OCI-LY1 (cell line): Measurements from ENCODE around the gene CNTN2.

Source experiments
- H2AFZ ChIP-seq: fragments of 200-600 bp; sonication (generic), shearing (Covaris generic); 2 replicates; pipeline ENCODE4 v1.6.0; 2014; ENCODE audit warnings: antibody characterized with exemption, mild to moderate bottlenecking, low read length
- H3F3A ChIP-seq: fragments of 200-600 bp; sonication (generic), shearing (Covaris generic); 2 replicates; pipeline ENCODE4 v1.6.0; 2014; ENCODE audit warnings: mild to moderate bottlenecking, antibody characterized with exemption, low read length, moderate library complexity; ENCODE audit not compliant: insufficient read depth
- H3K27ac ChIP-seq: fragments of 200-600 bp; sonication (generic); 2 replicates; pipeline ENCODE4 v1.5.1; 2014; ENCODE audit warnings: low read length, mixed run types, mild to moderate bottlenecking, low read depth; ENCODE audit not compliant: poor library complexity, severe bottlenecking
- H3K27me3 ChIP-seq: fragments of 200-600 bp; sonication (generic); 2 replicates; pipeline ENCODE4 v1.6.0; 2014; ENCODE audit warnings: antibody characterized with exemption, mild to moderate bottlenecking, low read length, moderate library complexity; ENCODE audit not compliant: insufficient read depth
- H3K36me3 ChIP-seq: fragments of 200-600 bp; sonication (generic); 2 replicates; pipeline ENCODE4 v1.6.1; 2014; ENCODE audit warnings: mild to moderate bottlenecking, antibody characterized with exemption, low read length, moderate library complexity, mixed read lengths; ENCODE audit not compliant: insufficient read depth
- H3K4me1 ChIP-seq: fragments of 200-600 bp; sonication (generic); 2 replicates; pipeline ENCODE4 v1.5.1; 2014; ENCODE audit warnings: mild to moderate bottlenecking, low read length, moderate library complexity; ENCODE audit not compliant: insufficient read depth, severe bottlenecking
- H3K4me2 ChIP-seq: fragments of 200-600 bp; sonication (generic), shearing (Covaris generic); 2 replicates; pipeline ENCODE4 v1.6.1; 2014; ENCODE audit warnings: low read length
- H3K4me3 ChIP-seq: fragments of 200-600 bp; sonication (generic); 2 replicates; pipeline ENCODE4 v1.5.1; 2014; ENCODE audit warnings: low read length, low read depth, mild to moderate bottlenecking, mixed read lengths; ENCODE audit not compliant: poor library complexity, severe bottlenecking
- H3K79me2 ChIP-seq: fragments of 200-600 bp; shearing (Covaris generic); 2 replicates; pipeline ENCODE4 v1.6.1; 2016; ENCODE audit warnings: mixed run types, low read length, mixed read lengths; ENCODE audit not compliant: insufficient read depth
- H3K9ac ChIP-seq: fragments of 200-600 bp; sonication (generic), shearing (Covaris generic); 2 replicates; pipeline ENCODE4 v1.6.1; 2014; ENCODE audit warnings: mild to moderate bottlenecking, low read length, mixed read lengths
- H3K9me2 ChIP-seq: fragments of 200-600 bp; sonication (generic), shearing (Covaris generic); 2 replicates; pipeline ENCODE4 v1.6.1; 2014; ENCODE audit warnings: low read depth, mild to moderate bottlenecking, low read length, mixed read lengths
- H3K9me3 ChIP-seq: fragments of 200-600 bp; shearing (Covaris generic); 2 replicates; pipeline ENCODE4 v1.6.1; 2014; ENCODE audit warnings: low read length, mixed read lengths
- H4K20me1 ChIP-seq: fragments of 200-600 bp; sonication (generic), shearing (Covaris generic); 2 replicates; pipeline ENCODE4 v1.6.0; 2016; ENCODE audit warnings: mild to moderate bottlenecking, low read length; ENCODE audit not compliant: insufficient read depth
- CTCF ChIP-seq: fragments of 200-600 bp; sonication (generic), shearing (Covaris generic); IDR thresholded peaks from 2 replicates; pipeline ENCODE4 v1.5.1; 2017; ENCODE audit warnings: mild to moderate bottlenecking, antibody characterized with exemption, low read length, moderate library complexity, mixed read lengths
- EZH2 ChIP-seq: fragments of 200-600 bp; sonication (generic), shearing (Covaris generic); IDR thresholded peaks from 2 replicates; pipeline ENCODE4 v1.8.0; 2017; ENCODE audit warnings: borderline replicate concordance, mixed run types, mild to moderate bottlenecking, antibody characterized with exemption, low read length, moderate library complexity, mixed read lengths

The CNTN2 gene

DNA sequence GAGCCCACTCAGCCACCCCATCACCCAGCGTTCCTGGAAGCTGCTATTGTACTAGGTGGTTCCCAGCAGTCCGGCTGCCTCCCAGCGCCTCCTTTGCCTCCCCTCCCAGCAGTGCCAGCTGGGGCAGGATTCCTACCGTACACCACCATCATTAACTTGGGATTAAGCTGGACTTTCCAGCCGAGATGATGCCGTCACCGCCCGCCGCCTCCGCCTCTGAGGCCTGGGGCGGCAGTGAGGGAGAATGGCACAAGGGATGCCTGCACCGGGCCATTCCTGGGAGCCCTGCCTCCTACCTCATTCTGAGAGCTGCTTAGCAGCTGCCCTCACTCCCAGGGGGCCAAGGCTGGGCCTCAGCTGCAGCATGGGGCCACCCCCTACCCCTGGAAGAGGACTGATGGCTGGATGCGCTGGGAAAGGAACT is 13.2 kb downstream of the CNTN2 start:
- H3K27me3 ChIP-seq: peaks cover 7% of the 10 kb centered on the region; the same call in 1 of the 2 replicates
- H3K9me2 ChIP-seq: no peaks in the 10 kb centered on the region
- H3K79me2 ChIP-seq: no peaks in the 10 kb centered on the region
- no peaks in the 10 kb centered on the region for H3K4me1 ChIP-seq
- H3K4me3 ChIP-seq: no peak overlapping the region
- no peak overlapping the region for H3K27ac ChIP-seq
- no peaks in the 10 kb centered on the region for H3K36me3 ChIP-seq
- no peaks in the 10 kb centered on the region for H3F3A ChIP-seq
- no peaks in the 10 kb centered on the region for H4K20me1 ChIP-seq
- TF ChIP-seq CTCF (no peak), EZH2 (no peak)
- no peak overlapping the region for H2AFZ ChIP-seq
- no peak overlapping the region for H3K9ac ChIP-seq
- H3K9me3 ChIP-seq: no peaks in the 10 kb centered on the region
- H3K4me2 ChIP-seq: no peak overlapping the region

- H4K20me1 ChIP-seq: no peaks in the 10 kb centered on the region
- H3K4me3 ChIP-seq: no peak overlapping the region
- no peak overlapping the region for H3K9ac ChIP-seq
- H3K27ac ChIP-seq: no peak overlapping the region
- peaks cover 7% of the 10 kb centered on the region; the same call in 1 of the 2 replicates for H3K27me3 ChIP-seq
- H3K9me2 ChIP-seq: no peaks in the 10 kb centered on the region
- H3K36me3 ChIP-seq: no peaks in the 10 kb centered on the region
- H3F3A ChIP-seq: no peaks in the 10 kb centered on the region
- H3K4me1 ChIP-seq: no peaks in the 10 kb centered on the region
- no peak overlapping the region for H2AFZ ChIP-seq
- no peak overlapping the region for H3K4me2 ChIP-seq
- H3K9me3 ChIP-seq: no peaks in the 10 kb centered on the region
- no peaks in the 10 kb centered on the region for H3K79me2 ChIP-seq
- TF ChIP-seq EZH2 (no peak), CTCF (no peak)
Measured at GRCh38 chr1:205056956-205057568, 14.1 kb downstream of the CNTN2 start.

DNA sequence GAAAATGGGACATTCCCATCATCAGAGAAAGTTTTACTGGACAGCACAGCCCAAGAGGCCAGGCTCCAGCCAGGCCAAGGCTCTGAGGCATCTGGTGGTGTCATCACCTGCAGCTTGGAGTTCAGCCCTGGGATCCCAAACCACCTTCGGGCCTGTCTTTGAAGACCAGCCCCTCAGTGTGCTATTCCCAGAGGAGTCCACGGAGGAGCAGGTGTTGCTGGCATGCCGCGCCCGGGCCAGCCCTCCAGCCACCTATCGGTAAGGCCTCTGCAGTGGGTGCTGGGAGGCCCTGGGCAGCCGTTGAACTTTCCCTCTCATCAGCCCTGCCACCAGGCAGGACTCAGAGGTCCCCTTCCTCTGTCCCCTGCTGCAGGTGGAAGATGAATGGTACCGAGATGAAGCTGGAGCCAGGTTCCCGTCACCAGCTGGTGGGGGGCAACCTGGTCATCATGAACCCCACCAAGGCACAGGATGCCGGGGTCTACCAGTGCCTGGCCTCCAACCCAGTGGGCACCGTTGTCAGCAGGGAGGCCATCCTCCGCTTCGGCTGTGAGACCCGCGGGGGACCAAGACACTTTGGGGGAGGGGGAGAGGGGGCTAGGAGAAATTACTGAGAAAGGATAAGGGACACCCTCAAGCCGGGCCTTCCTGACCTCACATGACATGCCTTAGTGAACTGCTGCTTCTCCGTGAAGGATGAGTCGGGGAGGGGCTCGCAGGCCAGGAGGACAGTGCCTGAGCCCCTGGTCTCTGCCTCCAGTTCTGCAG is 15.0 kb downstream of the CNTN2 start:
- H3K27me3 ChIP-seq: peaks cover 7% of the 10 kb centered on the region; the same call in 1 of the 2 replicates
- H3K9me3 ChIP-seq: no peaks in the 10 kb centered on the region
- H3K79me2 ChIP-seq: no peaks in the 10 kb centered on the region
- H3K4me3 ChIP-seq: no peak overlapping the region
- no peak overlapping the region for H3K4me2 ChIP-seq
- no peaks in the 10 kb centered on the region for H4K20me1 ChIP-seq
- no peak for TF ChIP-seq EZH2
- TF ChIP-seq CTCF: no peak
- no peaks in the 10 kb centered on the region for H3F3A ChIP-seq
- H3K36me3 ChIP-seq: no peaks in the 10 kb centered on the region
- no peak overlapping the region for H2AFZ ChIP-seq
- H3K9ac ChIP-seq: no peak overlapping the region
- no peaks in the 10 kb centered on the region for H3K4me1 ChIP-seq
- no peak overlapping the region for H3K27ac ChIP-seq
- H3K9me2 ChIP-seq: no peaks in the 10 kb centered on the region
